ENCODE data around the gene PACRG. TPM values are rescaled to one million over a fixed set of nuclear protein-coding genes. Genes with fewer than 3 reads are reported as not detected.

Gene PACRG
- total RNA-seq, 2 experiments from 2014 or later, result not detected

DNA sequence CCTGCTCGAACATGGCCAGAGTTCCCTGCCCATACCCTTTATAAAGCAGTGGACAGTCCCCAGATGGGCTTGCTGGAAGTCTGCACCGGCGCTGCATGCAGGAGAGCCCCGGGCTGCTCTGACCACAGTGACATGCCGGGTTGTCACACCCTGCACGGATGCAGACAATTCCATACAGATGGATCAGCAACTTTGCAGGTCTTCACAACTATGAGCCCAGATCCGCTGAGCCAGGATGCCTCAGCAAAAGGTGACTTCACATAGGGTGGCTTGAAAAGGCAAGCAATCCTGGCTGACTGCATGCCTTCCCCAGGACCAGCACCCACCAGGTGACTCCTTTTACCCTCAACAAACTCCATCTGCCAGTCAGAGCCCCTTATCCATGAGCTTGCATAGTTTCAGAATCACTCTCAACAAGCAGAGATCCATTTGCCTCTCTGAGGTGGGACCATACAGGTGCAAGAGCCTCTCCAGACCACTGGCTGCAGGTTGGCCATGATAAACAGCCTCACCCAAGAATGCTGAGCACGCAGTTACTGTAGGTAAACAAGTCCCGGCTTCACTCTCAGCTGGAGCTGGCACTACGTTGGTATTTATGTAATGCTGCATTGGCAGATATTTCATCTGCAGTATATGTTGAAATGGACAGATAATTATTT lies 503.7 kb downstream of the PACRG start:
- H3K4me3 Mint-ChIP-seq, result no peak overlapping the region
- no peaks in the 10 kb centered on the region for H3K36me3 Mint-ChIP-seq (ENCODE audit: low read depth)
- H3K27ac Mint-ChIP-seq, result no peak overlapping the region
- no peak for DNase-seq
- H3K27me3 Mint-ChIP-seq, result peaks cover 10% of the 10 kb centered on the region
- no peak for ATAC-seq
- ChIA-PET POLR2A (no interaction called here), CTCF (no interaction called here)
- no peaks in the 10 kb centered on the region for H3K4me1 Mint-ChIP-seq
- no peaks in the 10 kb centered on the region for H3K9me3 Mint-ChIP-seq (ENCODE audit: low read depth)
- intact Hi-C loops (cut with DNase I, micrococcal nuclease), result no loop called here

DNA sequence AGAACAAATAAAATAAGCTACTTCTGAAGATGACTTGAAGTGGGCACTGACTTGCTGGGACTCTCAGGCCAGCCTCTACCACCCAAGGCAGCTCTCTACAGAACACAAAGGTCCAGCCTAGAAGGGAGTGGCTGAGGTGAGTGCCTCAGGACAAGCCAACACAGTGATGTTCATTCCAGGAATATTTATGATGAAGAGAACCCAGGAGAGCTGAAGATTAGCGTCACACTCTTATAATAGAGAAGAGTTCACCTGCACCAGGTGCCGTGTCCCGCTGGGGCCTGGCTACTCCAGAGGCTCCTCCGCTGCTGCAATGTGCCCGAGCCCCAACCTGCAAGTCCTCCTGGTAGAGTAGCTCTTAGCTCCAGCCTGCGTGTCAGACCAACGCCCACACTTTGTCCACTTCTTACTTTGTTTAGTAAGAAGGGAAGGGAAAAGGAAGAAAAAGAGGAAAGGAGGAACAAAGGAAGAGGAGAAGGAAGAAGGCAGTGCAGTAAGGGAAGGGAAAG lies 504.3 kb downstream of the PACRG start:
- Mint-ChIP-seq H3K4me3 (no peak overlapping the region), H3K36me3 (ENCODE audit: low read depth) (no peaks in the 10 kb centered on the region), H3K27me3 (peaks cover 10% of the 10 kb centered on the region), H3K27ac (no peak overlapping the region), H3K4me1 (no peaks in the 10 kb centered on the region), H3K9me3 (ENCODE audit: low read depth) (no peaks in the 10 kb centered on the region)
- ChIA-PET POLR2A (no interaction called here), CTCF (no interaction called here)
- intact Hi-C loops (cut with DNase I, micrococcal nuclease), result no loop called here
- ATAC-seq, result no peak
- DNase-seq, result no peak

DNA sequence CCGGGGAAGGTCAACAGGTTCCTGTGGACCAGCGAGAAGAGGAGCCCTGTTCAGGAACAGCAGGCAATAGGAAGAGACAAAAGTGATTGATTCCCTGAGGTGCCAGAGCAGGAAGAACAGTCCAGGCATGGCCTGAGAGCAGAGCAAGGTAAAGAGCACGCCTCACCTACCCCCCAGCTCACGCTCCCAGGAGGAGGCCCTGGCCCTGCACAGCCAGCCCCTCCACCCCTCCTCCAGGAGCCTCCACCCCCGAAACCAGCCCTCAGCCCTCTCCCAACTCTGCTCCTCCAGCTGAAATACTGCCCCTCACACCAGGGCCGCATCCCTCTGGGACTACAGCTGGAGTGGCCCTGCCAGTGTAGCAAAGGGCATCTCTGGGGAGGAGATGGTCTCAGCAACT lies 504.9 kb downstream of the PACRG start:
- Mint-ChIP-seq H3K4me3 (no peak overlapping the region), H3K27ac (no peak overlapping the region), H3K36me3 (ENCODE audit: low read depth) (no peaks in the 10 kb centered on the region), H3K4me1 (no peaks in the 10 kb centered on the region), H3K27me3 (peaks cover 10% of the 10 kb centered on the region), H3K9me3 (ENCODE audit: low read depth) (no peaks in the 10 kb centered on the region)
- DNase-seq, result no peak
- ChIA-PET POLR2A (no interaction called here), CTCF (no interaction called here)
- no peak for ATAC-seq
- intact Hi-C loops (cut with DNase I, micrococcal nuclease), result no loop called here

- ATAC-seq (no peak), DNase-seq (no peak)
- ChIA-PET POLR2A (no interaction called here), CTCF (no interaction called here)
- Mint-ChIP-seq H3K9me3 (ENCODE audit: low read depth) (no peaks in the 10 kb centered on the region), H3K4me1 (no peaks in the 10 kb centered on the region), H3K36me3 (ENCODE audit: low read depth) (no peaks in the 10 kb centered on the region), H3K27me3 (peaks cover 13% of the 10 kb centered on the region), H3K4me3 (no peak overlapping the region), H3K27ac (no peak overlapping the region)
- intact Hi-C loops (cut with DNase I, micrococcal nuclease), result no loop called here
Observed at GRCh38 chr6:163237110-163237509, 509.3 kb downstream of the PACRG start.

DNA sequence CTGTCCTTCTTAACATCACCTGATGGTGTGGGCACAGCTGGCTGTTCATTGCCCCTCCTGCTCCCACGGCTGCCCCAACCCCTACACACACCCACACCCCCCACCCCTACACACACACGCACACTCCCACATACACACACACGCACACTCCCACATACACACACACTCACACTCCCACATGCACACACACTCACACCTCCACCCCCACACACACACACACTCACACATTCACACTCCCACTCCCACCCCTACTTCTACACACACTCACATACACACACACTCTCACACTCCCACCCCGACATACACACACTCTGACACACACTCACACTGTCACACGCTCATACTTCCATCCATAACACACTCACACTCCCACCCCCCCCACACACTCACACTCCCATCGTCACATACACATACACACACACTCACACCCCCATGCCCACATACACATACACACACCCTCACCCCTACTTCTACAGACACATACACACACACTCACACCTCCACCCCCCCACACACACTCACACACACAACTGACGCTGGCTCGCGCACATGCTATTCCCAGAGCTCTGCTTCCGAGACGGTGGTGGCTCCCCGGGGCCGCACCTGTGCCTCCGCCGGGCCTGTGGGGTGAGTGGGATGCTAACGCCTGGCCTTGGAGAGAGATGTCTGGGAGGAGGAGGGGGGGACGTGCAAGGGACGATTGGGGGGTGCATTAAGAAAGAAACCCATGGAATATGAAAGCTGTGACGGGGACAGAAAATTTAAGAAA lies 512.0 kb downstream of the PACRG start:
- no peak overlapping the region for H3K4me3 Mint-ChIP-seq
- ChIA-PET CTCF (no interaction called here), POLR2A (no interaction called here)
- no peaks in the 10 kb centered on the region for H3K36me3 Mint-ChIP-seq (ENCODE audit: low read depth)
- ATAC-seq (no peak), DNase-seq (no peak)
- H3K27me3 Mint-ChIP-seq, result peaks cover 9% of the 10 kb centered on the region
- intact Hi-C loops (cut with DNase I, micrococcal nuclease), result no loop called here
- no peaks in the 10 kb centered on the region for H3K9me3 Mint-ChIP-seq (ENCODE audit: low read depth)
- H3K4me1 Mint-ChIP-seq, result no peaks in the 10 kb centered on the region
- H3K27ac Mint-ChIP-seq, result no peak overlapping the region

- no peaks in the 10 kb centered on the region for H3K9me3 Mint-ChIP-seq (ENCODE audit: low read depth)
- ChIA-PET POLR2A (no interaction called here), CTCF (no interaction called here)
- H3K27ac Mint-ChIP-seq, result no peak overlapping the region
- no peaks in the 10 kb centered on the region for H3K36me3 Mint-ChIP-seq (ENCODE audit: low read depth)
- no peaks in the 10 kb centered on the region for H3K4me1 Mint-ChIP-seq
- intact Hi-C loops (cut with DNase I, micrococcal nuclease), result no loop called here
- no peak overlapping the region for H3K4me3 Mint-ChIP-seq
- H3K27me3 Mint-ChIP-seq, result peaks cover 6% of the 10 kb centered on the region
- DNase-seq (no peak), ATAC-seq (no peak)
Observed at GRCh38 chr6:163240556-163240955, 512.8 kb downstream of the PACRG start.

- intact Hi-C loops (cut with DNase I, micrococcal nuclease), result no loop called here
- no peak for ATAC-seq
- no peaks in the 10 kb centered on the region for H3K36me3 Mint-ChIP-seq (ENCODE audit: low read depth)
- no peak overlapping the region for H3K27ac Mint-ChIP-seq
- no peak overlapping the region for H3K4me3 Mint-ChIP-seq
- no peaks in the 10 kb centered on the region for H3K9me3 Mint-ChIP-seq (ENCODE audit: low read depth)
- ChIA-PET CTCF (no interaction called here), POLR2A (no interaction called here)
- DNase-seq, result no peak
- H3K27me3 Mint-ChIP-seq, result peaks cover 13% of the 10 kb centered on the region
- no peaks in the 10 kb centered on the region for H3K4me1 Mint-ChIP-seq
Observed at GRCh38 chr6:163241683-163242082, 513.9 kb downstream of the PACRG start.

DNA sequence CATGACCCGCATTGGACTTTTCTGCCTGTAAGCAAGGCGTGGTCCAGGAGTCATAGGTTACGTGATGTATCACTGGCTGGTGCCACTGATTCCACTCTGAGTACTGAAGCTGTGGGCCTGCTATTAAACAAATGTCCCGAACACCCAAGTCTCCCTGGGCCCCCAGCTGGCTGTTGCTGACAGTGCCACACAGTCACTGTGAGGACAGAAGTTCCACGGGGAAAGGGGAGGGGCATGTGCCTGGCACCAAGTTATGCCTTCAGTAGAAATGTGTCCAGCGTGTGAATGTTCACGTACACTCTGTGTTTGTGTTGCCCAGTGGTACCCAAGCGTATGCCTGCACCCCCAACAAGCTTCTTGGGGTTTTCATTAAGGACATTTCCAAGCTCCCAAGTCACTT lies 515.3 kb downstream of the PACRG start:
- no peak overlapping the region for H3K27ac Mint-ChIP-seq
- no peaks in the 10 kb centered on the region for H3K36me3 Mint-ChIP-seq (ENCODE audit: low read depth)
- intact Hi-C loops (cut with DNase I, micrococcal nuclease), result no loop called here
- DNase-seq (no peak), ATAC-seq (no peak)
- ChIA-PET POLR2A (no interaction called here), CTCF (no interaction called here)
- no peak overlapping the region for H3K4me3 Mint-ChIP-seq
- no peaks in the 10 kb centered on the region for H3K9me3 Mint-ChIP-seq (ENCODE audit: low read depth)
- H3K4me1 Mint-ChIP-seq, result no peaks in the 10 kb centered on the region
- peaks cover 16% of the 10 kb centered on the region for H3K27me3 Mint-ChIP-seq

DNA sequence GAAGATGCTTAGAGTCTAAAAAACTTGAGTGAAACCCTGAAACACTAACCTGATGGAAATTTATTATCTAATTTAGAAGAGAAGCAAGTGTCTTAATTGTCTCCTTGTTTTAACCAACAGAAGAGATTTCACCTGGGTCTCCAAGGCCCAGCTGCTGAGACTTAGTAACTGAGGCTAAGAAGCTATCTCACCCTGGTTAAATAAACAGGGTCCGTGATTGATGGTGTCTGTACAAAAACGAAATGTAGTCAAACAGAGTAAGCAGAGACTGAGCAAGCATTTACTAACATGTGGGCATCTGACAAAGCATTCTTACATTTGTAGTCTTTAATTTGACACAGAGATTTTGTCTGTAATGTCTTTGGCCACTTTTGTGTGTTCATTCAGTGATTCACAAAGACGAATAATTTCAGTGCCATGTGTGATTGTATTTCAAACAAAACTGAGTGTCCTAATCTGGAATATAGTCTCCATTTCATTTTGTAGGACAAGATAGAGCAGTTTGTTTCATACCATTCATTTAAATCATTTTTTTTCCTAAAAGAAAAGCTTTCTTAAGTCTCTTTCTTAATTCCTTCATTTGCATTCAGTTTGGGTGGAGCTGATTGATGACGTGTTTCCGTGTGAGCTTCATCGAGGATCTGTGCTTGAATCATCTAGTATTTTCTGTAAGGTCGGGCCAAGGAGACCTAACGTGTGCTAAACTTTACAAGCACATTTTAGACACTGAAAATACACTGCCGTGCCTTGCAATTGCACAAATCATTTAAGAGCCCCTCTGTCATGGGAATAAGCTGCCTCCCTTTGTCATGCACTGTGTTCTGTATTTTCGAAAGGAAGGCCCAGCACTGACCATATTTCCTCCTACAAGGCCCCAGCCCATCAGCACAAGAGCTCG lies 516.2 kb downstream of the PACRG start:
- Mint-ChIP-seq H3K27ac (no peak overlapping the region), H3K27me3 (peaks cover 14% of the 10 kb centered on the region), H3K4me3 (no peak overlapping the region), H3K4me1 (no peaks in the 10 kb centered on the region), H3K36me3 (ENCODE audit: low read depth) (no peaks in the 10 kb centered on the region), H3K9me3 (ENCODE audit: low read depth) (no peaks in the 10 kb centered on the region)
- DNase-seq (no peak), ATAC-seq (no peak)
- intact Hi-C loops (cut with DNase I, micrococcal nuclease), result no loop called here
- ChIA-PET POLR2A (no interaction called here), CTCF (interaction anchor here (0.6 kb wide), 1 partner anchor 829 kb away, joined by 3 read pairs; no protein-coding TSS in a partner anchor)

DNA sequence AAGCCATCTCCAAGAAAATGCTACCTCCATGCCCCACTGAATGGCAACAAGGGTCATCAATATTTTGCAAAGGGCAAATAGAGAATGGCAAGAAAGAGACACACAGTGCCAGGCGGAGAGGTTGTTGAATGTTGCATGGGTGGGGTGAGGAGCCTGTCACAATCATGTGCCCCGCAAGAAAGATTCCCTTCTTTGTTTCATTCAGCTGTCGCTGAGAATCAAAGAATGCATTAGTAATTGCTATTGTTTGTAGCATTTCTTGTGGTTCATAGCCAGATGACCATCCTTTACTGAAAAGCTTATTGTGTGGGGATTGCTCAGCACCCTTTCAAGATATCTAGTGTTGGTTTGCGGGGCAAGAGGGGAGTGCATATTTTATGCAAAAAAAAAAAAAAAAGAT lies 520.3 kb downstream of the PACRG start:
- intact Hi-C loops (cut with DNase I, micrococcal nuclease), result no loop called here
- ChIA-PET POLR2A (no interaction called here), CTCF (no interaction called here)
- DNase-seq (no peak), ATAC-seq (no peak)
- Mint-ChIP-seq H3K9me3 (ENCODE audit: low read depth) (no peaks in the 10 kb centered on the region), H3K4me3 (no peak overlapping the region), H3K27me3 (peaks cover 18% of the 10 kb centered on the region), H3K4me1 (no peaks in the 10 kb centered on the region), H3K36me3 (ENCODE audit: low read depth) (no peaks in the 10 kb centered on the region), H3K27ac (no peak overlapping the region)

DNA sequence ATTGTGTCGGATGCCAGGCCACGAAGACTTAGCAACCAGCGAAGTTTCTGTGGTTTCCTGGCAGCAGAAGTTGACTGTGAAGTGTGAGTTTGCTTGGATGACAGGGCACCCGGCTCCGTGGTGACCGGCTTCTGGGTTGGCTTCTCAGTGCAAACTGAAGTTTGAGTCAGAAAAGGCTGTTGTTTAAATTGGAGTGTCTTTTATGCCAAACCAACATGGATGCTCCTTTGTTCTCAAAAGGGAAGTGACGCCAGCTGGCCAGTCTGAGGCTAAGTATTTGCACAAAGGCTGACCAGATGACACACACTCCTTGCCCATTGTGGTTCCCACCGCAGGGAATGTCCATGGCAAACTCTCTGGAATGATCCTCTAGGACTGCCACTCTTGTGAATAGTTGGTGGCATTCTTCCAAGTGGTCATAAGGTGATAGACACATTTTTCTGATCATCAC lies 521.9 kb downstream of the PACRG start:
- no peaks in the 10 kb centered on the region for H3K36me3 Mint-ChIP-seq (ENCODE audit: low read depth)
- no peaks in the 10 kb centered on the region for H3K4me1 Mint-ChIP-seq
- H3K4me3 Mint-ChIP-seq, result no peak overlapping the region
- ATAC-seq (peak; percentile 51), DNase-seq (peak; percentile 31)
- H3K27me3 Mint-ChIP-seq, result peaks cover 18% of the 10 kb centered on the region
- intact Hi-C loops (cut with DNase I, micrococcal nuclease), result no loop called here
- no peak overlapping the region for H3K27ac Mint-ChIP-seq
- no peaks in the 10 kb centered on the region for H3K9me3 Mint-ChIP-seq (ENCODE audit: low read depth)
- ChIA-PET POLR2A (no interaction called here), CTCF (interaction anchor here (0.7 kb wide), 1 partner anchor 1855 kb away, joined by 3 read pairs; no protein-coding TSS in a partner anchor)
